GM18517 (cell line): ENCODE data around the gene SPON1.
"Not testable (repeated sequence)": the region's sequence is repeated elsewhere in the genome, so short reads cannot be mapped to it uniquely, and the experiment has no call there.

Experiments used
- ATAC-seq: cut with Tn5 transposase; IDR thresholded peaks from one replicate; pipeline ENCODE4 v1.9.1; 2021; ENCODE audit warnings: mild to moderate bottlenecking, moderate library complexity; ENCODE audit not compliant: unreplicated experiment

The SPON1 gene

DNA sequence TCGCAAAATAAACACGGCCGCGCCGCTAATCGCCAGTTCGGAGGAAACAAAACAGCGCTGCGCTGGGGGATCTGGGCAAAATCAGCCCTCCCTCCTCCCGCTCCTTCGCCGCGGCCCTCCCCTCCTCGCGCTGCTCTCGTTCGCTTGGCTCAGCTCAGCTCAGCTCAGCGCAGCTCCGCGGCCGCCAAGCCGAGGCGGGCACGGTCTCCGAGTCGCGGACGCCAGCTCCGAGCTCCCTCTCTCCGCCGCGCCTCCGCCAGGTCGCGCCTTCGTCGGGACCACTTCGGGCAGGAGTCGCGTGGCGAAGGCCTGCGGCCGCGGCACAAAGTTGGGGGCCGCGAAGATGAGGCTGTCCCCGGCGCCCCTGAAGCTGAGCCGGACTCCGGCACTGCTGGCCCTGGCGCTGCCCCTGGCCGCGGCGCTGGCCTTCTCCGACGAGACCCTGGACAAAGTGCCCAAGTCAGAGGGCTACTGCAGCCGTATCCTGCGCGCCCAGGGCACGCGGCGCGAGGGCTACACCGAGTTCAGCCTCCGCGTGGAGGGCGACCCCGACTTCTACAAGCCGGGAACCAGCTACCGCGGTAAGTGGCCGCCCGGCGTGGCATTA, at the start of gene SPON1:
TSS of gene SPON1 (plus strand) at position 162 of the 607 bp plus-strand sequence. CDS start at position 344, 182 bp downstream.
- no peak for ATAC-seq

DNA sequence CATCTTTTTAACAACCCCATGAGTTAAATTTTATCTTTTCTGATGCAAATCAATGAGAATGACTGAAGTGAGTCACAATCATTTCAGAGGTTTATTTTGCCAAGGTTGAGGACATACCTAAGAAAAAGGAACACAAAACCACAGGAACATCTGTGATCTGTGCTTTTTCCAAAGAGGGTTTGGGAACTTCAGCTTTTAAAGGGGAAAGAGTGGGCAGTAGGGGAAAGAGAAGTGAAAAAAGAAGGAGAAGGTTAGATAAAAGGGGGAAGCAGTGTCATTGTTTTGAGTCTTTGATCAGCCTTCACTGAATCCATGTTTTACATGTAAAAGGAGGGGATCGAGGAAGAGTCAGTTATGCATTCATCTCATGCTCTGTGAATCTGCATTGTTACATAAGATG, 45.3 kb upstream of the SPON1 start:
- ATAC-seq: no peak

DNA sequence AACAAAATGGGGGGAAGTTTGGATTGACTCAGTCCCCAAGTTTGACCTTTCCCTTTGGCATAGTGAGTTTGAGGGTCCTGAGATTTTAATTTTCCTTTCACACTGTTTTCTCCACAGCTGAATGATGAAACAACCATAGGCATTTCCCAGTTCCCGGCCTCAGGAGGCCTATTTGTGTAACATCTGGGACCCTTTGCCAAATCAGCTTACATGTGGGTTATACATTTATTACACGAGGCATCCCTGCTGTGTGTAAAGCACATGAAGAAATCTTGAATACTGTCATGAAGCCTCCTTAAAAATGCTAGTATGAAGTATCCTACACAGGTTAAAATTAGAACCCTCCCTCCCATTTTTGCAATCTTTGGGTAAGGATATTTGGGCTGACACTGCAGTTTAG, 44.6 kb upstream of the SPON1 start:
- ATAC-seq: no peak

DNA sequence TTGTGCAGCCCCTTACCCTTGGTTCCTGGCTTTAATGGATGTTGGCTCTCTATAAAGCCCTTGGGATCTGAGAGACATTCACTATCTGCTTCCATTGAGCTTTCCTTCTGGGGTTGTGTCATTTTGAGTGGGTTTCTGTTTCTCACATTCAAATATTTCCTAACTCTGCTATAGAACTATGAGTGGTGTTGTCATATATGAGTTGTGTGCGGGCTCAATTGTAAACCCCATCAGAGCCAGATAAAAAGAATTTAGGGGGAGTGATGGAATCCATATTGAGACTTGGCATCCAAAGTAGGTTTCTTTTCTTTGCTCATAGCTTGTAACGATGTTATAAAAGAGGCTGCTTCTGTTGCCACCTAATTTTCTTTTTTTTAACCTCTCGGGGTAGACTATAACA, 41.8 kb upstream of the SPON1 start:
- ATAC-seq: no peak

DNA sequence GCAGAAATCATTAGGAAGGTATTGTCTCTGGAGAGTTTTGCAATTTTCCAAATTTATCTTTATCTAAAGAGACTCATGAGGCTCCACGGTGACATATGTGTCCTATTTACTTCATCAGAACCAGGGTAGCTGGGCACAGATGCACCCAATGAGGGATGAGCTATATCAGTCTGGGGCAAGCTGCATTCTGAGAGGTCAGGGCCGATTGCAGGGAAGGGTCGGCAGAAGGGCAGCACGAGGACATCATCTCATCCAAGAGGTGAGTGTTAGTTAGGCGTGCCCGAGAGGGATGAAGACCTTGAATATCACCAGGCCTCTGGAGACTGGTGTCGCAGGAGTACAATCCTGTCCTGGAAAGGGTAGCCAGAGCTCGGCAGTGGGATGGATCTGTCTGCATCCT, 41.0 kb upstream of the SPON1 start:
- ATAC-seq: no peak

DNA sequence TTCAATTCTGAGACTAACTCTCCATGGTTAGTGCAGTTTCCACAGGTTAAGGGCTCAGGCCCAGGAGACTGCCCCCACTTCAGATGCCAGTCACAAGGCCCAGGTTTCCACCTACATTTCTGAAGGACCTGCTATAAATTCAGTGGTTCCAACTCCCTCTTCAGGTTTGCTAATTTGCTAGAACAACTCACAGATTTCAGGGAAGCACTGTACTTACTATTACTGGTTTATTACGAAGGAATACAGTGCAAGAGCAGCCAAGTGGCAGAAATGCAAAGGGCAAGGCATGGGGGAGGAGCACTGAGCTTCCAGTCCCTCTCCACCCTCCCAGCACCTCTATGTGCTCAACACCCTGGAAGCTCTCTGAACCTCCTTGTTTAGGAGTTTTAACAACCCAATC, 39.3 kb upstream of the SPON1 start:
- ATAC-seq: no peak

DNA sequence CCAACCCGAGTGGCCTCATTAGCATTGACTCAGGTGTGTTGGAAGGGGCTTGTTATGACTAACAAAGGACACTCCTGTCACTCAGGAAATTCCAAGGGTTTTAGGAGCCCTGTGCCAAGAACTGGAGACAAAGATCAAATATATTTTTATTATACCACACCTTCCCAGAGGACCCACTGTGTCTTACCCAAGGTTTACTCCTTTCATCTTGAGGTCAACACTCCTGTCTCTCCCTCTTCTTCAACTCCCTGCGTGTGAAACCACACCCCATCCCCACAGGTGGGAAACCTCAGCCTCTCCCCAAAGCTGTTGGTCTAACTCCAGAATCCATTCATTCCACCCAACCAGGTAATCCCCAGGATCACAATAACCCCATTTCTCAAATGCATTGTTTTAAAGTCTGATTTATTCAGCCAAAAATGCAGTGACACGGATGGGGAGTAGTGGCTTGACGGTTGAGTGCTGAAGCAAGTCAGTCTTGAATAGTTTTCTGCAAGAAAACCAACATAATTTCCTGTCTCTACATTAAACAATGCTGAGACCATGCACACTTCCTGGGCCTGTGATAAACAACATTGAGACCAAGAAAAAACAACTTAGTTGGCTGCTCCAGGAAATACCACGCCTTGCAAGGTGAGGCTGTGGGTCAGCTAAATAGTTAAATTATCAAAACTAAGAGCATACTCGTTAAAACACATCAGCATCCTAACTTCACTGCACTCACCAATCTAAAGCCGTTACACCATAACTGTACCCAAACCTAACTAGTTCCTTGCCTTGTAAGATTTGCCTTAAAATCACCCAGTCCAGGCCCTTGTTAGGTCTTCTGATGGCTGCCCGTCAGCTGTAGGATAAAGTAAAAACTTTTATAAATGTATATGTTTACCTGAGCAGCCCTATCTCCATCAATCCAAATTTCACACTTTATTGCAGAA, 38.5 kb upstream of the SPON1 start:
- ATAC-seq: no peak

DNA sequence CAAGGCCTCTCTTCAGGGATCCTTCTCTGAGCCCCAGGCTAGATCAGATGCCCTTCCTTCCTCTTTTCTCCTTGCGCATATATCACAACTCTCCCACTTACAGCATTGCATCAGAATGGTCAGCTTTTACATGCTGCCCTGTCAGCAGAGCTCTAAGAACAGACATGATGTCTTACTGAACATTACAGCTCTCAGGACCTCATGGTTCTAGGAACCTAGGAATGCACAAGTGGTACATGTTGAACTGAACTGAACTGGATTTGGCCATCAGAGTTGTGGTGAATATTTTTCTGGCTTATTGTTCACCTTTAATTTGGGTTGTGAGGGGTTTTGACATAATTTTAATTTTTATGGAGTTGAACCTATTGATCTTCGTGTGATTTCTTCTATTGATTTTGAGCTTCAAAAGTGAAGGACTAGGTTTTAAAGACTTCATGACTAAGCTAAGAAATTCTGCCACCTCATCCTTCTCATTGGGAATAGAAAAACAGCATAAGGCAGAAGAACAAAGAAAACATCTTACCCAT, 37.7 kb upstream of the SPON1 start:
- no peak for ATAC-seq

DNA sequence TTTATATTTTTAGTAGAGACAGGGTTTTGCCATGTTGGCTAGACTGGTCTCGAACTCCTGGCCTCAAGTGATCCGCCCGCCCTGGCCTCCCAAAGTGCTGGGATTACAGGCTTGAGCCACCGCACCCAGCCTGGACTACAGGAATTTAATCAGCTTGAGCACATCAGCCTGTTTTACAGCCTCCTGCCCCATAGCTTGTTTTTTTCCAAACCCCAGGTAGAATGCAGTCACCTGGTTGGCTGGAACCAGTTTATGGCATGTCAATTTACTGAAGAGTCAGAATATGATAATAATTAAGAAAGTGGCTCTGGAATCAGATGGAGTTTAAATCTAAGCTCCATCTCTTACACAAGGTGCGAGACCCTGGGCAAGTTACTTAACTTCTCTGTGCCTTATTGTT, 36.2 kb upstream of the SPON1 start:
- ATAC-seq: not testable (repeated sequence)

DNA sequence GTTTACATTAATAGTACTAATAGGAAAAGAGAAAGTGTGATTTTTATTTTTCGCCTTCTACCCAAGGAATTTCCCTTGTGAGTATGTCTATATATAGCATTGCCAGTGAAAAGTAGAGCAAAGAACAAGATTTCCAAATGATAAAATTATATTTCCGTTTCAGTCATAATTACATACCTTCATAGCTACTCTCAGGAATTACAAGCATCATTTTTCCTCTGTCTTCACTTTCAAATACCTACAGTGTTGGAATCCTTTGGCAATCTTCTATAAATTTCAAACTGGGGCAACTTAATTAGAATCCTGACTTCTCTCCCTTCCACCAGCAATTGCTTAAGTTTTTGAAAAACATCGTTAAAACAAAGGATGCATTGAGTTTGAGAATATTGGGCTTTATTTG, 35.5 kb upstream of the SPON1 start:
- no peak for ATAC-seq

DNA sequence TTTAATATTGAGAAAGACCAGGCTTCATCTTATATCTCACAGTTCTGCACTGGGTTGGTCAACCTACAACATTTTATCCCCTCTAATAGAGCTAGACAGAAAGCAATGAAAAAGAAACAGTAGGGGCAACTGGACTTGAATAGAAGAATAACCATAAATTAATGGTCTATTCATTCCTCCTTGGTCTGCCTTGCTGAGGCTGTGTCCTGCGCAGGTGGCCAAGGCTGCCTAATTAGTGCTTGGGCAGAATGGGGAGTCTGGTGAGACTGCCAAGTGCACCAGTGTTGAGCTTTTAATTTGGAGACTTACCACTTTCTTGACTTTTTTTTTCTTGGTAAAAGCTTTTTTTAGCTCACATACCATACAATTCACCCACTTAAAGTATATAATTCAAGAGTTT, 35.0 kb upstream of the SPON1 start:
- ATAC-seq: no peak

DNA sequence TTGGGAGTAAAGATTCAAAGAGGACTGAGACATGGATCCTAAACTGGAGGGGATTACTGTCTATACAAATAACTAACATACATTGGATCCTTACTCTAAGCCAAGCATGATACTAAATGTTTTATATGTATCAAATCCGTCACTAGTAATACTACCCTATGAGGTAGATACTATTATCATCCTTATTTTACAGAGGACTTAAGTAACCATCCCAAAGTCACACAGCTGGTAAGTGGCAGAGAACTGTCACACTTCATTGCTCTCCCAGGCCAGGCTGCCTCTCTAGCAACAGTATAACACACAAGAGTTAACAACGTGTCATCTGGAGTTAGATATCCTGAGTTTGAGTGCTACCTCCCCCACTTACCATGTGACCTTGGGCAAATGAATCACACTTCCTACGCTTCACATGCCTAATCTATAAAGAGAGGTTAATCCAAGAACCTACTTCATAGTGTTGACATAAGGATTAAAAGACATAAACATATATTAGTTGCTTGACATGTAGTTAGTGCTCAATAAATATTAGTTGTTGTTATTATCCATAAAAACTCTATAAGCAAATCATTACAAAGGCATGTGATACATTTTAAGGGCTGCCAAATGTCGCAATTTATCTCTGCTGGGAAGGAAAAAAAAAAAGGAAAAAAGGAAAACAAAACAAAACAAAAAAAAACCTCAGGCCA, 33.8 kb upstream of the SPON1 start:
- no peak for ATAC-seq

DNA sequence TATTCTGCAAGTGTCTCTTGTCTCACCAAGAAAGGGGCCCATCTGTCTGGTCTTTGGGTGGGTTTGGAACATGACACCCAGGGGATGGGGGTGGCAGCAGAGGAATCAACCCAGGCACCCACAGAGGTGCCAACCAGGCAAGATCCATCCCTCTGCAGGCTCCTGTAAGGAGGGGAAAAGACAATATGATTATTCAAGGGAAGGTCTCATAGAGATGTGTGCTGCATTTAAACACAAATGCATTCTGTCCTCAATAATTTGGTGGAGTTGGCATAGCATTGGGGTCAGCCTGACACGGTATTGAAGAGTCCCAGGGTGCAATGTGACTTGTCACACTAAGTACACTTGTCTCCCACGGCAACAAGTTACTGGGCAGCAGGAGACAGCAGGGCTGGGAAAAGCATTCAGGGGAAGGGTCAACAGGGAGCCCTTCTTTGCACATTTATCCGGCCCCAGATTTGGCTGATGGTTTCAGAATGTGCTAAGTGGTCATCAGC, 33.1 kb upstream of the SPON1 start:
- ATAC-seq: no peak

DNA sequence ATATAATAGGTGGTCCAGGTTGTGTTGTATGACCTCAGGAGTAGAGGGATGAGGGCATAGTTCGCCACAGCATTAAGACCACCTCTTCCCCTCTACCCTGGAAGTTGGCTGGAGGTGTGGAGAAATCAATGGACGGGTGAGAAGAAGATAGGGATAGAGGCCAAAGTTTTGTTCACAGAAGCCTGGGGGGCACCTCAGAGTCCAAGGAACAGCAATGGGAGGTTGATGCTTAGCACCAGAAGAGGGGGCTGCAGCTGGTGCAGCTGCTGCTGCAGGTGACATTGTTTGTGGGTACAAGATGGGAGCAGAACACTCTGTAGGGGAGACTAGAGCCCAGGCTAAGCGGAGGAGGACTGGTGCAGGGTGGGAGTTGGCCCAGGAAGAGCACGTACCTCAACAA, 31.2 kb upstream of the SPON1 start:
- ATAC-seq: no peak

DNA sequence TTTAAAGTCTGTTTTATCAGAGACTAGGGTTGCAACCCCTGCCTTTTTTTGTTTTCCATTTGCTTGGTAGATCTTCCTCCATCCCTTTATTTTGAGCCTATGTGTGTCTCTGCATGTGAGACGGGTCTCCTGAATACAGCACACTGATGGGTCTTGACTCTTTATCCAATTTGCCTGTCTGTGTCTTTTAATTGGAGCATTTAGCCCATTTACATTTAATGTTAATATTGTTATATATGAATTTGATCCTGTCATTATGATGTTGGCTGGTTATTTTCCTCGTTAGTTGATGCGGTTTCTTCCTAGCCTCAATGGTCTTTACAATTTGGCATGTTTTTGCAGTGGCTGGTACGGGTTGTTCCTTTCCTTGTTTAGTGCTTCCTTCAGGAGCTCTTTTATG, 25.4 kb upstream of the SPON1 start:
- ATAC-seq: not testable (repeated sequence)

DNA sequence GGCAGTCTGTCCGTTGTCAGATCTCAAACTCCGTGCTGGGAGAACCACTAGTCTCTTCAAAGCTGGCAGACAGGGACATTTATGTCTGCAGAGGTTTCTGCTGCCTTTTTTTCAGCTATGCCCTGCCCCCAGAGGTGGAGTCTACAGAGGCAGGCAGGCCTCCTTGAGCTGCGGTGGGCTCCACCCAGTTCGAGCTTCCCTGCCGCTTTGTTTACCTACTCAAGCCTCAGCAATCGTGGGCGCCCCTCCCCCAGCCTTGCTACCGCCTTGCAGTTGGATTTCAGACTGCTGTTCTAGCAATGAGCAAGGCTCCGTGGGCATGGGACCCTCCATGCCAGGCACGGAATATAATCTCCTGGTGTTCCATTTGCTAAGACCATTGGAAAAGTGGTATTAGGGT, 23.7 kb upstream of the SPON1 start:
- ATAC-seq: not testable (repeated sequence)

DNA sequence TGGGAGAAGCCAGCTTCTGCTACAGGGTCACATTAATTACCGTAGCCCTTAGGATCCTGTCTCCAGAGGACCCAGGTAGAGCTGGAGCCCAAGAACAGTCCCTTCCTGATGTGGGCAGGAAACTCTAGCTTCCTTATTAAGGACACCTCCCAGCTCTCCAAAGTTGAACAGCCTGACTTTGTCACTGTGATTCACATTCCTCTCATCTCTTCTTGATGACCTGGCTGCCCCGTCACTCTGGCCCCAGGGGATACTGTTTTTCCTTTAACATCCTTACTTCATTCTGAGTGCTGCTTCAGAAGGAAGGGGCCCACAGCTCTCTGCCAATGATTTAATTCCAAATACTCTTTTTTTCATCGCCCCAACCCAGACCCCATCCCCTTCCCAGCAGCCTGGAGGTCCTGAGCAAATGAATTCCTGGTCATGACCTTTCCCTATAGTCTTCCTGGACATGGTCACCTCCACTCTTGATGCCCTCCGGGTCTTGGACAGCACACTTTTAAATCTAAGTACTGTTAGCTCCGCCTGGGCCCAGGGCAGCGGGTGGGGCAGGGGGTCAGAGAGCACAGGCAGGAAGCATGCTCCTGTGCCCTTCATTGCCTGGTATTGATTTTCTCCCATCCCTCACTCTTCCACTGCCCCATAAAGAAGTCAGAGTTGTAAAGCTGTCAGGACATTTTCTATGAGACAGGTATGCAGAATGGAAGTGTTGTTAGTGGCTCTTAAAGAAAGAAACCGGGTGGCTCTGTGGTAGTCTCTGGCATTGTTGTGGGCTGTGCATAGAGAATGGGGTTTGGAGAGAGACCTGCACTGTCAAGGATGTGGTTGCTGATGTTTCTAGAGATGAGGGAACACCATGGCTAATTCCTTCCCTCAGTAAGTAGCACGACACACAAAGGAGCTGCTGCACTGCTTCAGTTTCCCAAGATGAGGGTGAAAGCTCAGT, 22.3 kb upstream of the SPON1 start:
- ATAC-seq: no peak

DNA sequence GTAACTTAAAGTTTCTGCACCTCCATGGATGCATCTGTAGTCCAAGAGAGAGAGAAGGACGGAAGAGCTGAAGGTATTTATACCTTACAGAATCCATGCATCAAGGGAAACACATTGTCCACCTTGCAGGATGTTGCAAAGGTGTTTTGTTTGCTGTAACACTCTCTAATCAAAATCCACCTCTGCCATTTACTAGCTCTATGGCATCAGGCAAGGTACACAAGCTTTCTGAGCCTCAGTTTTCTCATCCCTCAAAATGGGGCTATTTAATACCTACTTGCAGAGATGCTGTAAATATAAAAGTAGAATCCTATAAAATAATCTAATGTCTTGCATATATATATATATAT, 21.6 kb upstream of the SPON1 start:
- ATAC-seq: no peak

DNA sequence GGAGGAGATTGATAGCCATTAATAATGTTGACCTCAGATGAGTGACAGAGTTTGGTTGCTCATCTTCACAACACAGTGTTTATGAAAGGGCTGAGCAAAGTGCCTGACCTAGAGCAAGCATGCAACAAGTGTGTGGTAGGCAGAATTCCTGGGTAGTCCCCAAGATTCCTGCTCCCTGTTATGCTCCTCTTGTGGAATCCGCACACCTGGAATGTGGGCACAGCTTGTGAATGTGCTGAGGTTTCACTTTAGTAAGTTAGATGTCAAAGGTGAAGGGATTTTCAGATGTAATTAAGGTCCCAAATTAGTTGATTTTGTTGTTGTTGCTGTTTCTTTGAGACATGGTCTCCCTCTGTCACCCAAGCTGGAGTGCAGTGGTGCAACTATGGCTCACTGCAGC, 20.7 kb upstream of the SPON1 start:
- no peak for ATAC-seq

DNA sequence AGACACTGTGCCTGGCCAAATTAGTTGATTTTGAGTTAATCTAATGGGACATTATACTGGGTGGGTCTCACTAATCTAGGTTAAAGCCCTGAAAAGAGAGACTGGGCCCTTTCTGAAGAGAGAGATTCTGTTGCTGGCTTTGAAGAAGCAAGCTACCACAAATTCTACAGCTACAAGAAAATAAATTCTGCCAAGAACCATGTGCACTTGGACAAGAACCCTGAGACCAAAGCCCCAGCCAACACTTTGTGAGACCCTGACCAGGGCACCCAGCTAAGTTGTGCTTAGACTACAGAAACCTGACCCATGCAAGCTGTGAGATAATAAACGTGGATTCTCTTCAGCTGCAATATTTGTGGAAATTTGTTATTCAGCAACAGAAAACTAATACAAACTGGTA, 20.1 kb upstream of the SPON1 start:
- ATAC-seq: no peak
